Lower leg skin (tissue), 3 donors: Measurements from ENCODE around the gene BAG3.

Source experiments
- CTCF ChIP-seq, 3 donors: fragments of 450-650 bp; IDR thresholded peaks; one replicate each; pipeline ENCODE4 v1.5.1; 2016; ENCODE audit warnings: antibody characterized with exemption in 3 of 3, mild to moderate bottlenecking in 3 of 3, moderate library complexity in 2 of 3
- POLR2A ChIP-seq, 2 donors: fragments of 450-650 bp; IDR thresholded peaks; one replicate each; pipeline ENCODE4 v1.6.1; 2016 to 2017; ENCODE audit warnings: antibody characterized with exemption in 2 of 2, mild to moderate bottlenecking in 1 of 2, moderate library complexity in 1 of 2

GRCh38 chr10:119723624-119724023, 72.4 kb downstream of the BAG3 start:
- TF ChIP-seq CTCF (IDR thresholded peaks at IDR 0.05): no peak
- TF ChIP-seq POLR2A (IDR thresholded peaks at IDR 0.05): no peak
